Inflammatory macrophage treated with lipopolysaccharide for 4 hours (primary cell): ENCODE measurements around the gene ZNF675.
A peak's percentile ranks its signal among the peaks of the same experiment; 100 is the strongest.
"Not testable (repeated sequence)": the region's sequence is repeated elsewhere in the genome, so short reads cannot be mapped to it uniquely, and the experiment has no call there.

Experiments used
- DNase-seq: peaks from one replicate; pipeline ENCODE4 v3.0.0-alpha.2; 2020

The ZNF675 gene

DNA sequence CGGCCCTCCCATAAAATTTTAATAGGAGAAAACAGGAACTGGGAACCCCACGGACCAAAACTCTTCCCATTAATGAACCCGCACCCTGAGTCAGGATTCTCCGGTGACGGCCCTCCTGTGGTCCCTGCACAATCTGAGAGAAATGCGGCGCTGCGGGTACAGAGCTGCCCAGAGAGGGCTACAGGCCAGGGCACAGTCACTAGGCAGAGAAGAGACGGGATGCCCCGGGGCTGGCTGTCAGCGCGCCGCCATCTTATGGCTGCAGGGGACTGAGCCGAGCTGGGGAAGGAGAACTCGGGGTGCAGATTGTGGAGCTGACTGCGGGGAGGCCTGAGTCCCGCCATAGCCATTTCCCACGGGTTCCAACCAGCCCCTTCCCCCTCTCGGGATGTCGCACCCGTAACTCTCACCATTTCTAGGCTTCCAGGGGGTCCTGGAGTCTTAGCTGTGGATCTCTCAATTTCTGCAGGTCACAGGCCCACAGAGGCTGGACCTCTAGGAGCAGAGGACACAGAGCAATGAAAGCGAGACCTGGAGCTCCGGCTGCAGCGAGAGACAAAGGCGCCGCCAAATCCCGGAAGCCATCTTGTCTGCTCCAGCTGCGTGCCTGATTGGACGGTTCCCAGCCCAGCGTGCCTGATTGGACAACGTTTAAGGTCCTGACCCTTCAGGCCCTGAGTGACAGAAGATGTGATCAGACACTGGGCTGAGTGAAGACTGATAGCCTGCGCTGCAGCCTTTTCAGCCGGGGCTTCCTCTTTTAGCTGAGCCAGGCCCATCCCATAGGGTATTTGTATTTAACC lies at the start of gene ZNF675:
Gene ZNF675 (minus strand): TSS at position 592 of the 803 bp plus-strand sequence. CDS start 179 bp downstream, at position 413.
- DNase-seq, result peak; percentile 95

DNA sequence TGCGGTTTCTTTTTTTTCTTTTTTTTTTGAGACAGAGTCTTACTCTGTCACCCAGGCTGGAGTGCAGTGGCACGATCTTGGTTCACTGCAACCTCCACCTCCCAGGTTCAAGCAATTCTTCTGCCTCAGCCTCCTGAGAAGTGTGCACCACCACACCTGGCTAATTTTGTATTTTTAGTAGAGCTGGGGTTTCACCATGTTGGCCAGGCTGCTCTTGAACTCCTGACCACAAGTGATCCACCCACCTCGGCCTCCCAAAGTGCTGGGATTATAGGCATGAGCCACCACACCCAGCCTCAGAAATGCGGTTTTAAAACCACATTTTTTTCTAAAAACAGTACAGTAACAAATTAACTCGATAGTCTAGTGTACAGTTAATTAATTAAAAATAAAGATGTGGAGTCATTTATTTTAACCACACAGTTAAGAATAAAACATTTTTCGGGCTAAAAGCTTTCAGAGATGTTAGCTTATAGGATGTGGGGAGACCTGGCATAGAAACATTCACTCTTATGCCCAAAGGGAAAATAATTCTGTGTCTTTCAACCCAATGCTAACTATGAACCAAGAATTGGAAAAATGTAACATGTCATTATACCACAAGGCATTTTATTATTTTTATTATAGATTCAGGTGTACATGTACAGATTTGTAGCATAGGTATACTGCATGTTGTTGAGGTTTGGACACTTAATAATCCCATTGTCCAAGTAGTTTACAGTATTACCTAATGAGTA lies 43.9 kb upstream of the ZNF675 start:
- not testable (repeated sequence) for DNase-seq

DNA sequence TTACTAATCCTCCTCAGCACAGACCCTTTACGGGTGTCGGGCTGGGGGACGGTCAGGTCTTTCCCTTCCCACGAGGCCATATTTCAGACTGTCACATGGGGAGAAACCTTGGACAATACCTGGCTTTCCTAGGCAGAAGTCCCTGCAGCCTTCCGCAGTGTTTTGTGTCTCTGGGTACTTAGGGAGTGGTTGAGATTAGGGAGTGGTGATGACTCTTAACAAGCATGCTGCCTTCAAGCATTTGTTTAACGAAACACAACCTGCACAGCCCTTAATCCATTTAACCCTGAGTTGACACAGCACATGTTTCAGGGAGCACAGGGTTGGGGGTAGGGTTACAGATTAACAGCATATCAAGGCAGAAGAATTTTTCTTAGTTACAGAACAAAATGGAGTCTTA lies 37.1 kb upstream of the ZNF675 start:
- DNase-seq, result not testable (repeated sequence)

- no peak for DNase-seq
These were observed 31.8 kb upstream of the ZNF675 start for GRCh38 chr19:23718802-23719201.

- no peak for DNase-seq
These were observed 29.8 kb upstream of the ZNF675 start for GRCh38 chr19:23716792-23717191.

GRCh38 chr19:23709347-23709746 lies 22.3 kb upstream of the ZNF675 start:
- DNase-seq, result no peak

- DNase-seq, result no peak
These were observed 19.6 kb upstream of the ZNF675 start for GRCh38 chr19:23706657-23707056.

DNA sequence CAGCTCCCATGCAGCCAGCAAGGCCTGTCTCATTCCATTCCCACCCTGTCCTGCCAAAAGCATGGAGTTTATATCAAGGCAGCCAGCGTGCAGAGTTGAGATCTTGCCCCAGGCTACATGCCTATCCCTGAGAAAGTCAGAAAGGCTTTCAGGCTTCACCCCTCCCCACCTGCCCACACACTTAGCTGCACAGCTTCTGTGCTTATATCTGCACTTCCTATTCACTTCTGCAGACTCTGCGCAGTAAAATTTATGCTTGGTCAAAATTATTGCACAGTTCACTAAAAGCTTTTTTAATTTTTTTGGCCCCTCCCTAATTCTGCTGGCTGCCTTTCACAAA lies 12.5 kb upstream of the ZNF675 start:
- DNase-seq, result no peak

GRCh38 chr19:23698711-23699520 lies 11.9 kb upstream of the ZNF675 start:
- no peak for DNase-seq

- not testable (repeated sequence) for DNase-seq
These were observed 5.9 kb upstream of the ZNF675 start for GRCh38 chr19:23692937-23693336.

- DNase-seq, result no peak
These were observed 13.9 kb downstream of the ZNF675 start for GRCh38 chr19:23673132-23673531.

DNA sequence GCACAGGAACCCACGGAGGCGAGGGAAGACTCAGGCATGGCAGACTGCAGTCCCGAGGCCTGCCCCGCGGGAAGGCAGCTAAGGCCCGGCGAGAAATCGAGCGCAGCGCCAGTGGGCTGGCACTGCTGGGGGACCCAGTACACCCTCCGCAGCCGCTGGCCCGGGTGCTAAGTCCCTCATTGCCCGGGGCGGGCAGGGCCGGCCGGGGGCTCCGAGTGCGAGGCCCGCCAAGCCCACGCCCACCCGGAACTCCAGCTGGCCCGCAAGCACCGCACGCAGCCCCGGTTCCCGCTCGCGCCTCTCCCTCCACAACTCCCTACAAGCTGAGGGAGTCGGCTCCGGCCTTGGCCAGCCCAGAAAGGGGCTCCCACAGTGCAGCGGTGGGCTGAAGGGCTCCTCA lies 18.4 kb downstream of the ZNF675 start:
- not testable (repeated sequence) for DNase-seq

DNA sequence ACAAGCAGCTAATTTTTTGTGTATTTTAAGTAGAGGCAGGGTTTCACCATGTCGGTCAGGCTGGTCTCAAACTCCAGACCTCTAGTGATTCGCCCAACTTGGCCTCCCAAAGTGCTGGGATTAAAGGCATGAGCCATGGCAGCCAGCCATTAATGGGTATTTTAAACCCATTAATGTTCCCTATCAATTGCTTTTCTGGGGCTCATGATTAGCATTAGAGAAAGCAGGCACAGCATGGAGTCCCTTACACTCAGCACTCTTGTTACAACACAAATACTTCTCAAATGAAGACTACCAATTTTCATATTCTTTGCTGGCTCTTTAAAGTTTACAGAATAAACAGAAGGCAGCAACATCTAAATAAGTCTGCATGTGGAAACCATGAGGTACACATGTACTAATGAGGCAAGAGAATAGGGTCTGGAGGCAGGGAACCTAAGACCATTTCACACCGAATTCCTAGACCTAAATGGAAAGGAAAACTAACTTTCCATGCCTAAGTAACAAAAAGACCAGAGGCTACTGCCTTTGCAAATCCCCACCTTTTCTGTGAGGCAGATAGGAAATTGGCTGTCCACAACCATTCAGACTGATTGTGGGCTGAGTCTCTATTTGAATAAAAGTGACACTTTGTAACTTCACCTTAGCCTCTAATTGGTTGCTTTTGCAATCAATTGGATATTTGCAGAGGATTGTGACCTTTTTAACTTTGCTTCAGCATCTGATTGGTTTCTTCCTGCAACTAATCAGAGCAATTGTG lies 21.2 kb downstream of the ZNF675 start:
- no peak for DNase-seq

DNA sequence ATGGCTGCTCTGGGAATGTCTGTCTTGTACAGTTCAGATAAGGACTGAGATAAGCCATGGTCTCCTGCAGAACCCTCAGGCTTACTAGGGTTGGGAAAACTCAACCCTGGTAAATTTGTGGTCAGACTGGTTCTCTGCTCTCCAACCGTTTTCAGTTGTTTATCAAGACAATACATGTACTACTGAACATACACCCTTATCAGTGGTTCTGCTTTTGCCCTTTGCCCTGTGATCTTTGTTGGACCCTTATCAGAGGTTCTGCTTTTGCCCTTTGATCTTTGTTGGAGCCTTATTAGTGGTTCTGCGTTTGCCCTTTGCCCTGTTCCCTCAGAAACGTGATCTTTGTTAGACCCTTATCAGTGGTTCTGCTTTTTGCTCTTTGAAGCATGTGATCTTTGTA lies 37.2 kb downstream of the ZNF675 start:
- not testable (repeated sequence) for DNase-seq
